GM23338 (cell line): Measurements from ENCODE around the gene TMC2. TPM values are rescaled to one million over a fixed set of nuclear protein-coding genes. Genes with fewer than 3 reads are reported as not detected.

Experiments
- ATAC-seq: fragments of 200-7000 bp; cut with Tn5 transposase; 3 replicates; pipeline ENCODE4 v1.9.1; 2020
- DNase-seq: peaks from one replicate; pipeline ENCODE4 v3.0.0-alpha.2; 2015; ENCODE audit warnings: low spot score
- H2AFZ ChIP-seq: fragments of 200-600 bp; sonication (generic); 2 replicates; pipeline ENCODE4 v1.8.0; 2016; ENCODE audit warnings: antibody characterized with exemption, mild to moderate bottlenecking, moderate library complexity
- H3F3A ChIP-seq: fragments of 200-600 bp; sonication (generic); replicated peaks from 2 replicates; pipeline ENCODE4 v1.8.0; 2017; ENCODE audit warnings: antibody characterized with exemption, mixed run types, low read depth
- H3K27ac ChIP-seq: fragments of 200-600 bp; sonication (generic); 2 replicates; pipeline ENCODE4 v1.6.1; 2016; ENCODE audit warnings: low read depth
- H3K27me3 ChIP-seq: fragments of 200-600 bp; sonication (generic); 2 replicates; pipeline ENCODE4 v1.8.0; 2016; ENCODE audit warnings: mild to moderate bottlenecking, mixed run types, moderate library complexity; ENCODE audit not compliant: insufficient read depth
- H3K36me3 ChIP-seq: fragments of 200-600 bp; sonication (generic); 2 replicates; pipeline ENCODE4 v1.8.0; 2016; ENCODE audit warnings: mild to moderate bottlenecking; ENCODE audit not compliant: insufficient read depth
- H3K4me1 ChIP-seq: fragments of 200-600 bp; sonication (generic); 2 replicates; pipeline ENCODE4 v1.8.0; 2016; ENCODE audit warnings: mild to moderate bottlenecking, moderate library complexity; ENCODE audit not compliant: insufficient read depth
- H3K4me2 ChIP-seq: fragments of 200-600 bp; sonication (generic); 2 replicates; pipeline ENCODE4 v1.7.1; 2017; ENCODE audit warnings: mixed run types
- H3K4me3 ChIP-seq: fragments of 200-600 bp; sonication (generic); 2 replicates; pipeline ENCODE4 v1.6.1; 2016; ENCODE audit warnings: mixed run types
- H3K79me2 ChIP-seq: fragments of 200-600 bp; sonication (generic); replicated peaks from 2 replicates; pipeline ENCODE4 v1.8.0; 2017; ENCODE audit warnings: mild to moderate bottlenecking; ENCODE audit not compliant: insufficient read depth
- H3K9me2 ChIP-seq: fragments of 200-600 bp; sonication (generic); 2 replicates; pipeline ENCODE4 v1.8.0; 2017; ENCODE audit not compliant: insufficient read depth
- H4K20me1 ChIP-seq: fragments of 200-600 bp; sonication (generic); replicated peaks from 2 replicates; pipeline ENCODE4 v1.8.0; 2017; ENCODE audit warnings: mild to moderate bottlenecking; ENCODE audit not compliant: insufficient read depth
- H3K27ac Mint-ChIP-seq: 2 replicates; pipeline ENCODE4 v1.8.0; 2020; ENCODE audit warnings: inconsistent platforms, mild to moderate bottlenecking, moderate library complexity, mixed read lengths
- H3K27me3 Mint-ChIP-seq: 3 replicates; pipeline ENCODE4 v1.8.0; 2022; ENCODE audit warnings: low read depth, mild to moderate bottlenecking, moderate library complexity, mixed read lengths, inconsistent platforms; ENCODE audit not compliant: insufficient read depth, poor library complexity
- H3K36me3 Mint-ChIP-seq: 3 replicates; pipeline ENCODE4 v1.8.0; 2021; ENCODE audit warnings: low read depth, mild to moderate bottlenecking, inconsistent platforms, moderate library complexity, mixed read lengths
- H3K4me1 Mint-ChIP-seq: 3 replicates; pipeline ENCODE4 v1.8.0; 2020; ENCODE audit warnings: mild to moderate bottlenecking, inconsistent platforms, mixed read lengths
- H3K4me3 Mint-ChIP-seq: 3 replicates; pipeline ENCODE4 v1.8.0; 2021; ENCODE audit warnings: moderate library complexity, mild to moderate bottlenecking, inconsistent platforms, mixed read lengths
- H3K9me3 Mint-ChIP-seq: 3 replicates; pipeline ENCODE4 v1.8.0; 2020; ENCODE audit warnings: moderate library complexity, mild to moderate bottlenecking, inconsistent platforms, mixed read lengths
- CREB1 ChIP-seq: fragments of 250-450 bp; sonication (Bioruptor Pico); IDR thresholded peaks from 2 replicates; pipeline ENCODE4 v1.5.0; 2020; ENCODE audit warnings: low read depth, mild to moderate bottlenecking, moderate library complexity
- EZH2 ChIP-seq: fragments of 200-600 bp; sonication (generic); IDR thresholded peaks from one replicate; pipeline ENCODE4 v1.8.0; 2017; ENCODE audit warnings: antibody characterized with exemption, mild to moderate bottlenecking, low read depth; ENCODE audit not compliant: unreplicated experiment
- JUNB ChIP-seq: IDR thresholded peaks from one replicate; pipeline ENCODE4 v1.6.1; 2016; ENCODE audit warnings: antibody characterized with exemption; ENCODE audit not compliant: unreplicated experiment
- NANOG ChIP-seq: IDR thresholded peaks from 2 replicates; pipeline ENCODE4 v1.6.1; 2016; ENCODE audit warnings: antibody characterized with exemption, borderline replicate concordance
- POLR2AphosphoS5 ChIP-seq: IDR thresholded peaks from 2 replicates; pipeline ENCODE4 v1.6.1; 2016; ENCODE audit warnings: antibody characterized with exemption, low read depth
- STAT1 ChIP-seq: IDR thresholded peaks from one replicate; pipeline ENCODE4 v1.6.1; 2016; ENCODE audit warnings: antibody characterized with exemption; ENCODE audit not compliant: unreplicated experiment
- polyA plus RNA-seq: library from polyadenylated mRNA; unstranded; fragments of >200 nt; fragmentation: Nextera tagmentation; extraction: Ambion mirVana; gene quantifications from 2 replicates; pipeline ENCODE4 v1.2.1, GENCODE V29; 2016
- total RNA-seq: library from RNA; depleted of rRNA; stranded (reverse); fragments of >200 nt; shearing (Covaris generic); gene quantifications from 2 replicates; pipeline ENCODE4 v1.2.3, GENCODE V29; 2014
- TF ChIP-seq, protein P1 (sequence below): fragments of 250-450 bp; sonication (Bioruptor Pico); IDR thresholded peaks from 2 replicates; pipeline ENCODE4 v1.5.0; 2020; ENCODE audit warnings: mild to moderate bottlenecking, moderate library complexity
- TF ChIP-seq, protein P2 (sequence below): IDR thresholded peaks from 2 replicates; pipeline ENCODE4 v1.6.1; 2016; ENCODE audit warnings: antibody characterized with exemption
- TF ChIP-seq, protein P3 (sequence below), 2 experiments: fragments of 200-600 bp in 1 of 2; sonication (generic) in 1 of 2; conservative IDR thresholded peaks; 2 replicates each; pipeline versions ENCODE4 v1.5.1 to v1.6.1; 2016 to 2017; ENCODE audit warnings: antibody characterized with exemption in 2 of 2, low read depth in 2 of 2, mild to moderate bottlenecking in 2 of 2, moderate library complexity in 1 of 2

Gene TMC2
- total and polyA plus RNA-seq, 2 experiments from 2014 or later: not detected

DNA sequence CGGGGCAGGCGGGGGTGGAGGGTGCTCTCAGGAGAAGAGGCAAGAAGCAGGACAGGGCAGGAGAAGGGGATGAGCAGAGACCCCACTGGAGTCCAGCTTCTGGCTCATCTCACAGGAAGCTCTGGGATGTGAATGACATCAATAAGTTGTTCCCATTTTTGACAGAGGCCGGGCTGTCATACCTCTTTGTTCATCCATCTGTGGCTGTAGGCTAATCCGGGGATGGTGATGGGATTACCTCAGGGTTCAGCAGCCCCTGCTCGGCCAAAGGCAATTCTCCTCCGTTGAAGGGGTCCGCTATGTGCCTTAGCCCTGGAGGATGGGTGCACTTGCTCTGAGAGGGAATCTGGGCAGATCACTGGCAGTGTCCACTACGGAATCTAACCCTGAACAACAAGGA, 3.3 kb upstream of the TMC2 start (continued):
- TF ChIP-seq, protein P1, sequence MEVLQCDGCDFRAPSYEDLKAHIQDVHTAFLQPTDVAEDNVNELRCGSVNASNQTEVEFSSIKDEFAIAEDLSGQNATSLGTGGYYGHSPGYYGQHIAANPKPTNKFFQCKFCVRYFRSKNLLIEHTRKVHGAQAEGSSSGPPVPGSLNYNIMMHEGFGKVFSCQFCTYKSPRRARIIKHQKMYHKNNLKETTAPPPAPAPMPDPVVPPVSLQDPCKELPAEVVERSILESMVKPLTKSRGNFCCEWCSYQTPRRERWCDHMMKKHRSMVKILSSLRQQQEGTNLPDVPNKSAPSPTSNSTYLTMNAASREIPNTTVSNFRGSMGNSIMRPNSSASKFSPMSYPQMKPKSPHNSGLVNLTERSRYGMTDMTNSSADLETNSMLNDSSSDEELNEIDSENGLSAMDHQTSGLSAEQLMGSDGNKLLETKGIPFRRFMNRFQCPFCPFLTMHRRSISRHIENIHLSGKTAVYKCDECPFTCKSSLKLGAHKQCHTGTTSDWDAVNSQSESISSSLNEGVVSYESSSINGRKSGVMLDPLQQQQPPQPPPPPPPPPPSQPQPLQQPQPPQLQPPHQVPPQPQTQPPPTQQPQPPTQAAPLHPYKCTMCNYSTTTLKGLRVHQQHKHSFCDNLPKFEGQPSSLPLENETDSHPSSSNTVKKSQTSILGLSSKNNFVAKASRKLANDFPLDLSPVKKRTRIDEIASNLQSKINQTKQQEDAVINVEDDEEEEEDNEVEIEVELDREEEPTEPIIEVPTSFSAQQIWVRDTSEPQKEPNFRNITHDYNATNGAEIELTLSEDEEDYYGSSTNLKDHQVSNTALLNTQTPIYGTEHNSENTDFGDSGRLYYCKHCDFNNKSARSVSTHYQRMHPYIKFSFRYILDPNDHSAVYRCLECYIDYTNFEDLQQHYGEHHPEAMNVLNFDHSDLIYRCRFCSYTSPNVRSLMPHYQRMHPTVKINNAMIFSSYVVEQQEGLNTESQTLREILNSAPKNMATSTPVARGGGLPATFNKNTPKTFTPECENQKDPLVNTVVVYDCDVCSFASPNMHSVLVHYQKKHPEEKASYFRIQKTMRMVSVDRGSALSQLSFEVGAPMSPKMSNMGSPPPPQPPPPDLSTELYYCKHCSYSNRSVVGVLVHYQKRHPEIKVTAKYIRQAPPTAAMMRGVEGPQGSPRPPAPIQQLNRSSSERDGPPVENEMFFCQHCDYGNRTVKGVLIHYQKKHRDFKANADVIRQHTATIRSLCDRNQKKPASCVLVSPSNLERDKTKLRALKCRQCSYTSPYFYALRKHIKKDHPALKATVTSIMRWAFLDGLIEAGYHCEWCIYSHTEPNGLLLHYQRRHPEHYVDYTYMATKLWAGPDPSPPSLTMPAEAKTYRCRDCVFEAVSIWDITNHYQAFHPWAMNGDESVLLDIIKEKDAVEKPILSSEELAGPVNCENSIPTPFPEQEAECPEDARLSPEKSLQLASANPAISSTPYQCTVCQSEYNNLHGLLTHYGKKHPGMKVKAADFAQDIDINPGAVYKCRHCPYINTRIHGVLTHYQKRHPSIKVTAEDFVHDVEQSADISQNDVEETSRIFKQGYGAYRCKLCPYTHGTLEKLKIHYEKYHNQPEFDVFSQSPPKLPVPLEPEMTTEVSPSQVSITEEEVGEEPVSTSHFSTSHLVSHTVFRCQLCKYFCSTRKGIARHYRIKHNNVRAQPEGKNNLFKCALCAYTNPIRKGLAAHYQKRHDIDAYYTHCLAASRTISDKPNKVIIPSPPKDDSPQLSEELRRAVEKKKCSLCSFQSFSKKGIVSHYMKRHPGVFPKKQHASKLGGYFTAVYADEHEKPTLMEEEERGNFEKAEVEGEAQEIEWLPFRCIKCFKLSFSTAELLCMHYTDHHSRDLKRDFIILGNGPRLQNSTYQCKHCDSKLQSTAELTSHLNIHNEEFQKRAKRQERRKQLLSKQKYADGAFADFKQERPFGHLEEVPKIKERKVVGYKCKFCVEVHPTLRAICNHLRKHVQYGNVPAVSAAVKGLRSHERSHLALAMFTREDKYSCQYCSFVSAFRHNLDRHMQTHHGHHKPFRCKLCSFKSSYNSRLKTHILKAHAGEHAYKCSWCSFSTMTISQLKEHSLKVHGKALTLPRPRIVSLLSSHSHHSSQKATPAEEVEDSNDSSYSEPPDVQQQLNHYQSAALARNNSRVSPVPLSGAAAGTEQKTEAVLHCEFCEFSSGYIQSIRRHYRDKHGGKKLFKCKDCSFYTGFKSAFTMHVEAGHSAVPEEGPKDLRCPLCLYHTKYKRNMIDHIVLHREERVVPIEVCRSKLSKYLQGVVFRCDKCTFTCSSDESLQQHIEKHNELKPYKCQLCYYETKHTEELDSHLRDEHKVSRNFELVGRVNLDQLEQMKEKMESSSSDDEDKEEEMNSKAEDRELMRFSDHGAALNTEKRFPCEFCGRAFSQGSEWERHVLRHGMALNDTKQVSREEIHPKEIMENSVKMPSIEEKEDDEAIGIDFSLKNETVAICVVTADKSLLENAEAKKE: no peak
- TF ChIP-seq, protein P2, sequence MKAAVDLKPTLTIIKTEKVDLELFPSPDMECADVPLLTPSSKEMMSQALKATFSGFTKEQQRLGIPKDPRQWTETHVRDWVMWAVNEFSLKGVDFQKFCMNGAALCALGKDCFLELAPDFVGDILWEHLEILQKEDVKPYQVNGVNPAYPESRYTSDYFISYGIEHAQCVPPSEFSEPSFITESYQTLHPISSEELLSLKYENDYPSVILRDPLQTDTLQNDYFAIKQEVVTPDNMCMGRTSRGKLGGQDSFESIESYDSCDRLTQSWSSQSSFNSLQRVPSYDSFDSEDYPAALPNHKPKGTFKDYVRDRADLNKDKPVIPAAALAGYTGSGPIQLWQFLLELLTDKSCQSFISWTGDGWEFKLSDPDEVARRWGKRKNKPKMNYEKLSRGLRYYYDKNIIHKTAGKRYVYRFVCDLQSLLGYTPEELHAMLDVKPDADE: no peak
- TF ChIP-seq NANOG: no peak
- TF ChIP-seq POLR2AphosphoS5: no peak
- TF ChIP-seq CREB1: no peak

DNA sequence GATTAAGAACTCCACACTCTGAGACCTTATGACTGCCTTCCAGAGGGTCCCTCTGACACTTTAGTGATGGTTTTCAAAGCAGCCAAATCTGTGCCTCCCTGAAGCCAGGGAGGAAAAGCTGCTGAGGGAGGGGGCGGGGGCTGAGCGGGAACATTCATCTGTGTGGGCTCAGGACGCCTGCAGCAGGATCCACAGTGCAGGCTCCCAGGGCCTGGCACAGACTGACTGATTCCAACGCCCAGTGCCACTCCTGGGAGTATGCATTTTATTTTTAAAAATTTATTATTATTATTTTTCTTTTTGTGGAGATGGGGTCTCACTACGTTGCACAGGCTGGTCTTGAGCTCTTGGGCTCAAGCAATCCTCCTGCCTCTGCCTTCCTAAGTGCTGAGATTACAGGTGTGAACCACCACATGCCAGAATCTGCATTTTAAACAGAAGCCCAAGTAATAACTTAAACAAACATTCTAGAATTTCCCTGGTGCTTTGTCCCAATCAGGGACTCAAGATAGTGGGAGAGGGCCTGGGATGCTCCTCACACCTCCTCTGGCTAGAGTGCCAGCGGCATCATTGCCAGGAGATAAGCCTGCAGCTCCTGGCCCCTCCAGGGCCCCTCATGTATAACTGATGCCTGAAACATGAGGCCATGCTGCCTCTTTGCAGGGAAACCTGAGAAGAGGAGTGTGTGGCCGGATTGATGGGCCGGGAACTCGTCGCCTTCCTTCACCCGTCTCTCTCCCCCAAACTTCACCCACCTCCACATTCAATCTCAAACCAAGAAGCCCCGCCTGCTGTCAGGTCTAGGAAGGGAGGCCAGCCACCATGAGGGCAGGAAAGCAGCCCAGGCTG, 438 bp upstream of the TMC2 start:
- Mint-ChIP-seq H3K9me3 (no peaks in the 10 kb centered on the region; the same call in 2 of the 3 replicates), H3K4me1 (peaks cover 14% of the 10 kb centered on the region)
- no peak for TF ChIP-seq NANOG
- no peak for TF ChIP-seq POLR2AphosphoS5
- no peak for TF ChIP-seq JUNB
- no peak for TF ChIP-seq STAT1
- TF ChIP-seq EZH2: no peak
- no peak for TF ChIP-seq CREB1
- TF ChIP-seq, protein P2: no peak
- TF ChIP-seq, protein P3, sequence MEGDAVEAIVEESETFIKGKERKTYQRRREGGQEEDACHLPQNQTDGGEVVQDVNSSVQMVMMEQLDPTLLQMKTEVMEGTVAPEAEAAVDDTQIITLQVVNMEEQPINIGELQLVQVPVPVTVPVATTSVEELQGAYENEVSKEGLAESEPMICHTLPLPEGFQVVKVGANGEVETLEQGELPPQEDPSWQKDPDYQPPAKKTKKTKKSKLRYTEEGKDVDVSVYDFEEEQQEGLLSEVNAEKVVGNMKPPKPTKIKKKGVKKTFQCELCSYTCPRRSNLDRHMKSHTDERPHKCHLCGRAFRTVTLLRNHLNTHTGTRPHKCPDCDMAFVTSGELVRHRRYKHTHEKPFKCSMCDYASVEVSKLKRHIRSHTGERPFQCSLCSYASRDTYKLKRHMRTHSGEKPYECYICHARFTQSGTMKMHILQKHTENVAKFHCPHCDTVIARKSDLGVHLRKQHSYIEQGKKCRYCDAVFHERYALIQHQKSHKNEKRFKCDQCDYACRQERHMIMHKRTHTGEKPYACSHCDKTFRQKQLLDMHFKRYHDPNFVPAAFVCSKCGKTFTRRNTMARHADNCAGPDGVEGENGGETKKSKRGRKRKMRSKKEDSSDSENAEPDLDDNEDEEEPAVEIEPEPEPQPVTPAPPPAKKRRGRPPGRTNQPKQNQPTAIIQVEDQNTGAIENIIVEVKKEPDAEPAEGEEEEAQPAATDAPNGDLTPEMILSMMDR (conservative IDR thresholded peaks at IDR 0.05; ENCODE audit: low read depth in 2 of 2): no peak

More for the DNA sequence above, 438 bp upstream of the TMC2 start:
- H3K4me2 ChIP-seq: 0 out of 2 replicates have a peak overlapping the region, but pooled peaks have one; percentile 38
- no peaks in the 10 kb centered on the region for H3K36me3 ChIP-seq
- no peak overlapping the region for H3K27ac ChIP-seq
- DNase-seq (no peak), ATAC-seq (peak; percentile 38)
- no peaks in the 10 kb centered on the region for H3K36me3 Mint-ChIP-seq
- H3K4me3 Mint-ChIP-seq: no peak overlapping the region
- peaks cover 9% of the 10 kb centered on the region for H3K4me1 ChIP-seq
- no peaks in the 10 kb centered on the region for H3K27me3 ChIP-seq
- H4K20me1 ChIP-seq: no peaks in the 10 kb centered on the region
- H3K79me2 ChIP-seq: no peaks in the 10 kb centered on the region
- H3K4me3 ChIP-seq: no peak overlapping the region
- H2AFZ ChIP-seq: peak overlapping the region; percentile 72; the same call in 1 of the 2 replicates
- H3K27me3 Mint-ChIP-seq: peaks cover 21% of the 10 kb centered on the region
- no peaks in the 10 kb centered on the region for H3F3A ChIP-seq
- no peaks in the 10 kb centered on the region for H3K9me2 ChIP-seq
- H3K27ac Mint-ChIP-seq: no peak overlapping the region
